NK-92 treated with Interleukin-12 subunit alpha and Interleukin-12 subunit beta, amount 100 ng/mL, for 24 hours (cell line): ENCODE data around the gene SYNDIG1.

Experiments
- DNase-seq: peaks from one replicate; lab custom pipeline; 2025; lab: John Stamatoyannopoulos, UW

SYNDIG1 gene

DNA sequence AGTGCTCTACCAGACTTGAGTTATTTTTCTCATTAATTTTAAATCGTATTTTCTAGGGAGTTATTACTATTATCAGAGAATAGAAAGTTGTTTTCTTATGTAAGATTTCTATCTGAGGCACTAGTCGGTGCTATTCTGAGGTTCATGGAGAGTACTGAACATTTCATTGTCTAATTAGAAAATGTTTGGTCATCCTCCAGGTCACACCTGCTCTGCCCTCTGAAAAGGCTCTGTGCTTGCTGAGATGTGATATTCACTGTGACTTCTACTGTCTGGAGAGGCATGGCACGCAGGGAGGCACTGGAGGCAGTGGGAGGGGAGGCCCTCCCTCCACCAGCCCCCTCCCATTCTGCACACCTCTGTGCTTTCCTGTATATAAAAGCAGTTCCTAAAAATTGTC lies 3.0 kb downstream of the SYNDIG1 start:
- no peak for DNase-seq

DNA sequence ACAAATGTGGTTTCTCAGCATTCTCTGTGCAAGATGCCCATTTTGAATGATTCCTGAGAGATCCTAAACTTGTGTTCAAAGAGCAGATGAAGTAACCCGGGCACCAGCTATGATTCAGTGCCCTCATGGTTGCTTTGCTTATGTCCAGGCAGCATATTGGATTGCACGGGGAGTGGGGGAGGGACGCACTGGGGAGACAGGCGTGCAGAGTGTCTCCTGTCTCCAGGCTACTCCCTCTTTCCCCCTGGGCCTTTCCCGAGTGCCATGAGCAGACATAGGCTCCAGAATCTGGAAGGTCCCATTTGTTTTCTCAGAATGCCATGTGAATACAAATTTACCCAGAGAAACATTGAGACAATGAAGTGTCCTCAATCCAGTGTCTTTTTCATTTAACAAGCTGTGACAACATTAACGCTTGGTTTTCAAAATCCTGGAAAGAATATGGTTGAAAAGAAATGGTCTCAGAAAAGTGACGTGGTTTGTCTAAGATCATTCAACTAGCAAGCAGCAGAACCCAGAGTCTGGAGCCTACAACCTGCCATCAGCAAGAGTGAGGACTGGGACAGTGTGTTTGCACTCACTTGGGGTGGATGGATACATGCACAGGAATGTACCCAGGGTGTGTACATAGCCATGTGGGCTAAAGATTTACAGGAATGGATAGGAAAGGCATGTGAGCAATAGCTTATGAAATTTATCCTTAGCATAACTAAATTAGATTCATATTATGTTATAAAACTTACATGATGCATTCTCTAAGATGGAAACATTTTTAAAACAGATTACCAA lies 4.2 kb downstream of the SYNDIG1 start:
- DNase-seq, result no peak

DNA sequence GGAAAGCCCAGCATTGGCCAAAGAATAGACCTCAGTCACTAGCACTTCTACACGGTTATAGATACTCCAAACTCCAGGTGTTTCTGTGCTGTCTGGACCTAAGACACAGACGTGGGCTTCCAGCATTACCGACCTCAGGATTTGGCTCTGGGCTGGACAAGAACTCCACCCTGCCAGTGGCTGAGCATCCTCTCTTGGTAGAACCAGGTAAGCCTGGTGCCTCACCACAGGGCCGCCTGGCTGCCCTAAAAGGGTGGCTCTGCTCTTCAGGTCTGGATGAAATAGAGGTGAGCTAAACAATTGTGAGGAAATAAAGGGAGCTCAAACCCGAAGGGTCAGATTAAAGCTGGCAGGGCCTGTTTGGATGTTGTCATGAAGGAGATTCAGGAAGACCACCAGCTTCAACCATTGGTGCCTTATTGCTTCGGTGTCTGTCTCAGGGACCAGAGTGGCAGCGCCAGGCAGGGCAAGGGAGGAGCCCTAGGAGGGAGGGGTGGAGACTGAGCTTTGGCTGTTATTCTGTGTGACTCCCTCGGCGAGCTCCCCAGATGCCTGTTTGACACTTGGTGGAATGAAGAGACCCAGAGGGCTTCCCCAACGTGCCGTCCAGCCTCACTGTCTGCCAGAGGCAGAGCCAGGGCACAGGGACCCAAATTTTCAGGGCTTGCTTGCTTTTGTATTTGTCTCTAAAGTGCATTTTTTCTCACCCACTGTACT lies 8.6 kb downstream of the SYNDIG1 start:
- DNase-seq, result no peak

DNA sequence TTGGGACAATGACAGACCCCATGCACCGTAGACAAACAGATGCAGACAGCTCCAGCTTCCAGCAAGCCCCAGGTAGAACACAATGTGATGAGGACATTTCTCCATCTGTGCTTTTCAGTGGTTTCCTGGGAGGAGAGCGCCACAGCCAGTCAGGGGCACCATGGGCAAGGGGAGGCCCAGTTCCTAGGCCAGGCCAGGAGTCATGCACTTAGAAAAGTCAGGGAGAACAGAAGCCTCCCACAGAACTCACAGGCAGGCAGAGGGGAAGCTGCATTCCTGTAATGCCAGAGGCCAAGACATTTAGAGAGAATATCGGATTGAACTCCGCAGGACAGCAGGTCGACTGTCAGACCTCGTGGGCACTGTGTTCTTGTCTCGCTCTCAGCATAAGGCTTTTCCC lies 9.2 kb downstream of the SYNDIG1 start:
- DNase-seq, result no peak

DNA sequence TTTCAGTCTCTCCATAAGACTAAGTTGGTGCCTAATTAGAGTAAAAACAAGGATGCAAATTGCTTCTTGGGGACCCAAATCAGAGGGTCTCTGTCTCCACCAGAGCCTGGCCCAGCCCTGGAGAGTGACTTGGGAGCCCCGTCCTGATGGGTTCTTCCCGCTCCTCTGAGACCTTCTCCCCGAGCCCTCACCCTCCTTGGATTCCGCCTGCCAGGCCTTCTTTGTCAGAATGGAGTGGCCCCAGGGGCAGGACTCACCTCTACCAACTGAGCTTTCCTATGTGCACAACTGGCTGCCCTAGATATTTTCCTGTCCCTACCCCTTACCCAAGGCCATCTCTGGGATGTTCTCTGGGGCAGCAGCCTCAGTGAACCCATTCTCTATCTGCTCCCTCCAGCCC lies 9.7 kb downstream of the SYNDIG1 start:
- DNase-seq, result no peak

GRCh38 chr20:24479595-24479994 lies 10.2 kb downstream of the SYNDIG1 start:
- no peak for DNase-seq

GRCh38 chr20:24480509-24480908 lies 11.1 kb downstream of the SYNDIG1 start:
- DNase-seq, result no peak

DNA sequence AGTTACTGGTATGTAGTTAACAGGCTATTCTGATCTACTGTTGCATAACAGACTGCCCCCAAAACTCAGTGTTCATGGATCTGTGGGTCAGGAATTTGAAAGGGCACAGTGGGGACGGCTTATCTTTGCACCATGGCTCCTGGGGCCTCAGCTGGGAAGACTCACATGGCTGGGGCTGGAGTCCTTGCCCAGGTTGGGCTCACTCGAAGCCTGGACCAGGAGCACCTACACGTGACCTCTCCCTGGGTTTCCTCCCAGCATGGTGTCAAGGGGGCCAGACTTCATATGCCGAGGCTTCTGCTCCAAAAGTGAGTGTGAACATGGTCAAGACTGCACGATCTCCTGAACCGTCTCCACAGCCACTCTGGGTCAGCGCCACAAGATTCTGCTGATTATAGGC lies 11.7 kb downstream of the SYNDIG1 start:
- DNase-seq, result no peak

DNA sequence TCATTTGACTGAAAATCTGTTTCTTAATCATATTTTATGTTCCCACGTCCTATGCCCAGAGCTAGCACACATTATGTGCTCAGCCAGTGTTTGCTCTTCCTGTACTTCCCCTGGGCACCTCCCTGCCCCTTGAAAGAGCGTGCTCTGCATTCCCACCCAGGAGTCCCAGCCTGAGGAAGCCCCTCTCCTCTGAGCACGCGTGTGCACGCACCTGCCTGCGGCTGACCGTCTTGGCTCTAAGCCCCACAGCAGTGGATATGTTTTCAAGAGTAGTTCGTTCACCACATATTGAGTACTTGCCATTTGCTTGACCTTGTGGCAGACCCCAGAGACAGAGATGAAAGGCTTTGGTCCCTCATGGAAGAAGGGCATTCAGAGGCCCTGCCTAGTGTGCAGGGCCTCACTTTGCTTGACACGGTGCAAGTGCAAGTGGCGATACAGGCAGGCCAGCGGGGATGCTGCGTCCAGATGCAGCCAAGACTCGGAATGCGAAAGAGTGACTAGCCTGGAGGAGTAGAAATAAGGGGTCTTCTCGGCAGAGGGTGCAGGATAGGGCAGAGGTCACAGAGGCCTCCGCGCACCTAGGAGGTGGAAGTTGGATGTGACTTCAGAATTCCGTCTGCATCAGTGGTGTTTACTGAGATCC lies 14.1 kb downstream of the SYNDIG1 start:
- no peak for DNase-seq

DNA sequence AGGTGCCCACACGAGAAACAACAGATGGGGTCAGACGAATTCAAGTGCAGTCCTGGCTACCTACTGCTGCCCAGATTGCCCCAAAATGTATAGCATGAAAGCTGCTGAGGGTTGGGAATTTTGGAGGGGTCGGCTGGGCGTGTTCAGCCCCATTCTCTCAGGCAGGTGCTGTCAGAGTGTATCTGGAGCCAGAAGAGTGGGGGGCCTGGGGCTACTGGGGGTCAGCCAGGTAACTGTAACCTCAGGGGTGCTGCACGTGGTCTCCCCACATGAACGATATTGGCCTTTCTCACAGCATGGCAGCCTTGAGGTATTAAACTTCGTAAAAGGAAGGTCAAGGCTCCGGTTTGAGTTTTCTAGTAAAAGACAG lies 14.6 kb downstream of the SYNDIG1 start:
- no peak for DNase-seq

GRCh38 chr20:24485981-24486380 lies 16.6 kb downstream of the SYNDIG1 start:
- no peak for DNase-seq

DNA sequence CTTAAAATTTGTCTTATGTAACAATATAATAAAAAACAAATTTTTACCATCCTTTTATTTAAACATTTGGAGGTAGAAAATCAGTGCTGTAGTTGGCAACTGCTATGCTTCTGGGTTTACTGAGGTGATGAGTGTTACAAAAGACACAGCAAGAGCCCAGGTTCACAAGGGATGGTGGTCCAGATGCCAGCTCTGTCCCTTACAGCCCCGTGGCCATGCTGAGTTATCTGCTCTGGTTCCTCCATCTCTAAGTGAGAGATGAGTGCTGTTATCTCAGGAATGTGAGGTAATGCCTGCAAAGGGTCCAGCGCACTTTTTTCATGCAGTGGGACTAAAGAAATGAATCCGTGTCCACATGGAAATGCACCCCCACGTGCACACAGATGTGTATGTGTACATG lies 17.8 kb downstream of the SYNDIG1 start:
- DNase-seq, result no peak

- DNase-seq, result no peak
Observed at GRCh38 chr20:24487648-24488047, 18.2 kb downstream of the SYNDIG1 start.

GRCh38 chr20:24488064-24488799 lies 18.8 kb downstream of the SYNDIG1 start:
- DNase-seq, result no peak

DNA sequence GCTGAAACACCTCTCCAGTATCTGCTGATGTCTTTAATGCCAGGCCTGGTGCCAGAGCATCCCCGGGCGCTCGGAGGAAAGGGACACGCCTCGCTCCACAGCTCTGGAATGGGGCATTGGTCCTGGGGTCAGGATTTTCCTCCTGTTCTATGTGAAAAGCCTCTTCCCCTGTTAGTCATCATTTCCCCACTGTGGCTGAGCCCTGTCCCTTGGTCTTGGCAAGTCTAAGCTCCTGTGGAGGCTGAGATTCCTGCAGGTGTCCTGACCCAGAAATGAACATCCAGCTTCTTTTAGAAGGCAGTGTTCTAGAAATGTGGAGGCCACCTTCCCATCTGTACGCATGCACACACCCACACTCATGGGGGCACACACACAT lies 19.4 kb downstream of the SYNDIG1 start:
- DNase-seq, result no peak

DNA sequence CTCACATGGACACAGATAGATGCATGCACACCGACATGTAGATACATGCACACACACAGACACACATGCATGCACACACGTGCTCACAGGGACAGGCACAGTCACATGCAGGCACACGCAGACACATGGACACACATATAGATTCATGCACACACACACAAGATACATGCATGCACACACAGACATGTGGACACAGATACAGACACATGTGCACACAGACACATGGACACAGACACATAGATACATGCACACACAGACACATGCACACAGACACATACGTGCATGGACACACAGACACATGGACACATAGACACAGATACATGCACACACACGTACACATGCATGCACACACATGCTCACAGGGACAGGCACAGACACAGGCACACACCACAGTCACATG lies 19.8 kb downstream of the SYNDIG1 start:
- DNase-seq, result no peak

DNA sequence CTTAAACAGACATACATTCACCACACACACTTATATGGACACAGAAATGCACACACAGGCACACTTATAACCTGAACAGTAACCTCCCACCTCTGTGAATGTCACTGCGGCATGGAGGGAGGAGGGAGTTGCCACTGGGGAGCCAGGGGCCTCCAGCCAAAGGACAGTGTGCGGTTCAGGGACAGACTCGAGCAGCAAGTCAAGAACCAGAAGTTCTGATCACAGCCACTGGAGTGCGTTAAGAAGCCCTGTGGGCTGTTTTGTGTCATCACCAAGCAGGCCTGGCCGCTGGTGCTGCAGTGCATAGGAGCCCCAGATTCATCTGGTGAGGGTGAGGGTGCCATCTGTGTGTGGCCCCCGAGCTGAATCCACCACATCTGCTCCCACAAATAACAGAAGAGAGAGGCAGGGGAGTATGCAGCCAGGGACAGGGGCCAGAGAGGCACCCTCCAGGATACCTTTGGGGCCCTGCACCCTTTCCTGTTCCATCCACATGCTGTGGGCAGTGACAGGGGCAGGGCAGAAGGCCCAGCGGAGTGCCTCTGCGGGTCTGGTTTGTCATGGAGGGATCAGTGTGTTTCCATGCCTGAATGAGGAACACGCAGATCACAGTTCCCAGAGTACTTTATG lies 20.3 kb downstream of the SYNDIG1 start:
- DNase-seq, result no peak

GRCh38 chr20:24490598-24490997 lies 21.2 kb downstream of the SYNDIG1 start:
- no peak for DNase-seq

DNA sequence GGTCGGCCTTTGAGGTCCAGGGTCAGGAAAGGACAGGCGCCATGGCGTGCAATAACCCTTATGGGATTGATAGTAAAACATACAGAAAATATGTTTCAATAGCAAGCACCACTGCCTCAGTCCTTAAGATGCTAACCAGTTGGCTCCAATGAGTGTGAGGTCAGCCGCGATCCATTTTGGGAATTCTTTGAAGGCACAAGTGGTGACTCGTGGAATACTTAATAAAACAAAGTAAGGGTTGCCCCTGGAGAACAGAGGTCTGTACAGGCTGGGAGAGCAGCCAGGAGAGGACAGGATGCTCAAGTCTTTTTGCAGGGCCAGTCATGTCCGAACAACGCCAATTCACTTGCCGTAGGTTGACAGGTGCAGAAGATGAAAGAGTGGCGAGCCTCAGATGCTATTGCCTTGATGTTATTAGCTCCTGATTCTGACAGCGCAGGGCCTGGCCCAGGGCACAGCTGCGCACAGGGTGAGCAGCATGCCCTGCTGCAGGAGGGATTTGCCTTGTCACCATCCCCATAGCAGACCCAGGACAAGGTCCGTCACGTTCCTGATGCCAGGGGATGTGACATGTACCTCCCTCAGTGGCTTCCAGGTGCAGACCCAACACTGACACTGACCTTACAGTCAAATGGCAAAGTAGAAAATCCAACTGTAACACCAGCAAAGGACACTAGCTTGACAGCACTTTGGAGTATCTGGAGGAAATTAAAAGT lies 21.8 kb downstream of the SYNDIG1 start:
- no peak for DNase-seq

DNA sequence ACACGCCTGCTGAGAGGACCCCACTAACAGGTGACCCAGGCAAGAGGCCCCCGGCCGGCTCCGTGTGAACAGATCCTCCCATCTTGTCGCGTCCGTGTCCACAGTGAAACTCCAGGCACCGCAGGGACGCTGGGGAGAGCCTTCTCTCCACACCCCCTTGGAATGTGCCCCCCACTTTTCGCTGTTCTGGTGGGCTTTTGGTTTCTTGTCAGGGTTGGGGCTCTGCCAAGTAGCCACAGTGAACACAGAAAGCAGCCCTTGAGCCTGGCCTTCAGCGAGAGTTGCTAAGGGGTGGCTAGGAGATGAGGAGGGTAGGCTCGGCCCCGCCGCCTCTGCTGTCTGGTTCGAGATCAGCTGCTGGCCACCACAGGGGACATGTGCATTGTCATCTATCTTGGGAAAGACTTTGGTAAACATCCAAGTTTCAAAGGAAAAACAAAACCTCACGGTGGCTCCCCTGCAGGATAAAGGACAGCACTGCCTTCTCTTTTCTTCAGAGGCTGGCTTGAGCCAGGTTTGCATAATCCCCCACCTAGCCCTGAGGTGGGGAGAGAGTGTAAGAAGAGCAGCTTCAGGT lies 22.7 kb downstream of the SYNDIG1 start:
- DNase-seq, result no peak

DNA sequence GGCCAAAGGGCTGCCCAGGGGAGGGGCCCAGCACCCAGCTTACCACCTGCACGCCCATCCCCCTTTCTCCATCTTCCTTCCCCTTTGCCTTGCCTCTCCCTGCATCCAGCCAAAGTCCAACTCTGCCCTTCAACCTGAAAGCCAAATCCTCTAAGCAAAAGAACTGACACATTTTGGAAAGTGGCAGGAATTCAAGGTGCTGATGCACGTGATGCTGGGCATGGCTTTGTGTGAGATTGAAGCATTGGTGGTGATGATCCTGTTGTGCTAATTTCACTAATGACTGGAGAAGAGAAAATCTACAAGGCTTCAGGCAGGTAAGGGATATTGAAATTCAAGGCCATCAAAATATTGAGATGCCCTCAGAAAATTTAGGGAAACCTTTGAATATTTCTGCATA lies 23.3 kb downstream of the SYNDIG1 start:
- no peak for DNase-seq
